Measurements from ENCODE around the gene PDCD2L. TPM values are rescaled to one million over a fixed set of nuclear protein-coding genes. Genes with fewer than 3 reads are reported as not detected.
"Not testable (repeated sequence)": the region's sequence is repeated elsewhere in the genome, so short reads cannot be mapped to it uniquely, and the experiment has no call there.

Gene PDCD2L
- total and polyA plus RNA-seq, 3 donors from 2014 or later: 29.0 to 35.1 (median 33.8) TPM

DNA sequence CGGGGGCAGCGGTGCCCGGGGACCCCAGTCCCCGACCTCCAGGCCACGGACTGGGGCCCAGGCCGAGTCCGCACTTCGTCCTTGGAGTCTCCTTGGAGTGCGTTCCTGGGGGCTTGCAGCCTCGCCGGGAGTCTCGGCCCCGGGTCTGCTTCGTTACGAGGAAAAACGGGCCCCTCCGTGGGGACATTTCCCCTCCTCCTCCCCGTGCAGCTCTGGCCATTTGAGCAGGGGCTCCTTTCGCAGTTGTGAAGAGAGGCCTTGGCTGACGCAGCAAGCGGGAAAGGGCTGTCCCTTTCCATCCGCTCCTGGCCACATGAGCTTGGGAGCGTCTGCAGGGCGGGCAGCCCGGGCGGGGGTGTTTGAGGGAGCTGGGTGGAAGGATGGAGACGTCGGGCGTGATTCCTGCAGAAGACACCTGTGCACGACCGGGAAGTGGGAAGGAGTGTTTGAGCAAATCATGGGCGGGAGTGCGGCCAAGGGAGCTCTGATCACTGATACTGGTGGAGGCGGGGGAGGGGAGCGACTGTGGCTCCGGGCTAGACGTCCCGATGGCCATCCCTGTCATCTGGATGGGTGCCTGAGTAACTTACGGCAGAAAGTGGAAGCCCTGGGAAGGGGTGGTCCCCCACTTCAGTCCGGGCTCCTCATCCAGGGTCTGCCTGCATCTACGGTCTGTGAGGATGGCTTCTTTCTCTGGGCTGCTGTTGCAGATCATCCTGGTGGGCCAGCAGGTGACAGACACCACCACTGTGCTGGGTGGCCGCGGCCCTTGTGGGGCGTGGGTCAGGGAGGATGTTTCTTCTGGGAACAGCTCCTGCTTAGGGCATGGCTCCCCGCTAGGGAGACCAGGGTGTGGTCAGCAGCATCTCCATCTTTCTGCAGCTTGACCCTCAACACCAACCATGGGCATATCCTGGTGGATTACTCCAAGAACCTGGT lies 38.5 kb upstream of the PDCD2L start:
- H3K27me3 ChIP-seq: no peaks in the 10 kb centered on the region
- H3K4me3 ChIP-seq: peak overlapping the region; percentile 85 to 91
- TF ChIP-seq, protein P1, sequence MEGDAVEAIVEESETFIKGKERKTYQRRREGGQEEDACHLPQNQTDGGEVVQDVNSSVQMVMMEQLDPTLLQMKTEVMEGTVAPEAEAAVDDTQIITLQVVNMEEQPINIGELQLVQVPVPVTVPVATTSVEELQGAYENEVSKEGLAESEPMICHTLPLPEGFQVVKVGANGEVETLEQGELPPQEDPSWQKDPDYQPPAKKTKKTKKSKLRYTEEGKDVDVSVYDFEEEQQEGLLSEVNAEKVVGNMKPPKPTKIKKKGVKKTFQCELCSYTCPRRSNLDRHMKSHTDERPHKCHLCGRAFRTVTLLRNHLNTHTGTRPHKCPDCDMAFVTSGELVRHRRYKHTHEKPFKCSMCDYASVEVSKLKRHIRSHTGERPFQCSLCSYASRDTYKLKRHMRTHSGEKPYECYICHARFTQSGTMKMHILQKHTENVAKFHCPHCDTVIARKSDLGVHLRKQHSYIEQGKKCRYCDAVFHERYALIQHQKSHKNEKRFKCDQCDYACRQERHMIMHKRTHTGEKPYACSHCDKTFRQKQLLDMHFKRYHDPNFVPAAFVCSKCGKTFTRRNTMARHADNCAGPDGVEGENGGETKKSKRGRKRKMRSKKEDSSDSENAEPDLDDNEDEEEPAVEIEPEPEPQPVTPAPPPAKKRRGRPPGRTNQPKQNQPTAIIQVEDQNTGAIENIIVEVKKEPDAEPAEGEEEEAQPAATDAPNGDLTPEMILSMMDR (IDR thresholded peaks at IDR 0.05): no peak
- TF ChIP-seq POLR2A (IDR thresholded peaks at IDR 0.05): no peak
- intact Hi-C loops (cut with DNase I; ENCODE audit: low total_unique reads): no loop called here
- H3K4me1 ChIP-seq: peaks cover 9% of the 10 kb centered on the region
- DNase-seq: peak; percentile 48
- no peaks in the 10 kb centered on the region for H3K36me3 ChIP-seq (ENCODE audit: low read depth, missing control alignments)
- peak overlapping the region; percentile 34 to 50 for H3K27ac ChIP-seq
- H3K9me3 ChIP-seq: no peaks in the 10 kb centered on the region
- WGBS, 2 donors: 7 to 8% methylated on average over 21 to 45 of the region's 45 CpGs

DNA sequence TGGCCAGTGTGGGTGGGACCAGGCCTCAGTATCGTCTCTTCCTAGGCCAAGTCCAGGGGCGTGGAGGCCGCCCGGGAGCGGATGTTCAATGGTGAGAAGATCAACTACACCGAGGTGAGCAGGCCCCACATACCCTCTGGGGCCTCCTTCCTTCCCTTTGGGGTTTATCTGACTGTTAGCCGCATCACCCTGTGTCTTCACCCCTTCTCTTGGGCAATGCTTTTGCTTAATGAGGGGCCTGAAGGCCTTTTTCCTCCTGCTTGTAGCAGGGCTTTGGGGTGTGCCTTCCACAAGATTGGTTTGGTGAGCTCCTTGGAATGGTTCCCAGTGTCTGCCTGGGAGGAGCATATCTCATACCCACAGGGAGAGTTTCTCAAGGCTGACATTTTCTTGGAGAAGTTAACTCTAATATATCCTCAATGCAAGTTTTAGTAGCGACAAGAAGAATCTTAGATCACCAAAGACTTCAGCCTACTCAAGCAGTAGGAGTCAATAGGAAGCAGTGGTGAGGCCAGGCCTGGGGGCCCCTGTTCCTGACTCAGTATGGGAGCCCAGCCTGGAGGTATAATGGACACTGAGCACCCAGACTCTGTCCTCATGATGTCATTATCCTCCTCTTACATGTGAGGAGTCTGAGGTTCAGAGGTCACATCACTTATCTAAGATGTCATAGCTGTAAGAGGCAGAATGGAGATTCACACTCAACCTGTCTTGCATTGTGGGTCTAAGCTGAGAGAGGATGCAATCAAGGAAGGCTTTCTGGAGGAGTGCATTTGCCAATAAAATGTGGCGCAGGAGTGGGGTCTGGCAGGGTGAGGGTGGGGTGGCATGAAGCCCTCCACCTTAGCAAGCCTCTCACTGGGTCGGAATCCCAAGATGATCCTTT lies 37.2 kb upstream of the PDCD2L start:
- Histone ChIP-seq H3K27ac (no peak overlapping the region), H3K27me3 (no peaks in the 10 kb centered on the region), H3K36me3 (ENCODE audit: low read depth, missing control alignments) (no peaks in the 10 kb centered on the region), H3K4me3 (peak overlapping the region in 1 of 2 donors; percentile 85), H3K4me1 (peaks cover 9% of the 10 kb centered on the region), H3K9me3 (no peaks in the 10 kb centered on the region)
- 78 to 88% methylated on average over 7 to 10 of the region's 10 CpGs for WGBS, 2 donors
- no peak for TF ChIP-seq POLR2A (IDR thresholded peaks at IDR 0.05)
- TF ChIP-seq, protein P1 (IDR thresholded peaks at IDR 0.05): no peak
- intact Hi-C loops (cut with DNase I; ENCODE audit: low total_unique reads): no loop called here
- peak; percentile 47 for DNase-seq

DNA sequence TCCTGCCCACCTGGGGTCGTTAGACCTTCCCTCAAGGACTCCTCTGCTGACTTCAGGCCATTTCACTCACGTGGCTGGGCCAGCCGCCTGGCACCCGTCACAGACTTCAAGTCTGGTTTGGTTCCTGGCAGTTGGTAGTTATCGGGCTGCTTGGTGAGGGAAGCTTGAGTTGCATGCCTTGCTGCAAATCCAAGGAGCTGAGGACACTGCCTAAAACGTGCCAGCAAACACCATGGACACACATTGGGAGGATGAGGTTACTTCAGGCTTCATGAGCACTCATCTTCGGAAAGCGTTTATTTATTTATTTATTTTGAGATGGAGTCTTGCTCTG lies 36.6 kb upstream of the PDCD2L start:
- no peak for DNase-seq
- Histone ChIP-seq H3K36me3 (ENCODE audit: low read depth, missing control alignments) (no peaks in the 10 kb centered on the region), H3K9me3 (no peaks in the 10 kb centered on the region), H3K4me1 (peaks cover 9% of the 10 kb centered on the region), H3K27me3 (no peaks in the 10 kb centered on the region), H3K4me3 (no peak overlapping the region), H3K27ac (no peak overlapping the region)
- intact Hi-C loops (cut with DNase I; ENCODE audit: low total_unique reads): no loop called here
- TF ChIP-seq POLR2A (IDR thresholded peaks at IDR 0.05): no peak
- WGBS, 2 donors: 85 to 94% methylated on average over 5 to 8 of the region's 8 CpGs

DNA sequence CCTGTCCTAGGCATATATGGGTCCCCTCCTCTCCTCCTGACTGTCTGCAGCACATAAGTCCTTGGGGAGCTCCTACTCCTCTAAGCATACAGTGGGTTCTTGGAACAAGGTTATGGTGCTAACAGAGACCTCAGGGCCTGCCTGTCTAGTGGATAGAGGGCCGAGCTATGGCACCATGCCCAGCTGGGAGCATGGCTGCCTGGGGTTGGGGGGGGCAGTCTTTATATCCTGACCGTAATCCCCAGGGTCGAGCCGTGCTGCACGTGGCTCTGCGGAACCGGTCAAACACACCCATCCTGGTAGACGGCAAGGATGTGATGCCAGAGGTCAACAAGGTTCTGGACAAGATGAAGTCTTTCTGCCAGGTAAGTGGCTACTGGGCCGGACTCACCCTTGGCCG lies 35.9 kb upstream of the PDCD2L start:
- 77 to 78% methylated on average over 10 of the region's 10 CpGs for WGBS, 2 donors
- Histone ChIP-seq H3K9me3 (no peaks in the 10 kb centered on the region), H3K4me1 (peaks cover 9% of the 10 kb centered on the region), H3K4me3 (no peak overlapping the region), H3K36me3 (ENCODE audit: low read depth, missing control alignments) (no peaks in the 10 kb centered on the region), H3K27me3 (no peaks in the 10 kb centered on the region), H3K27ac (no peak overlapping the region)
- intact Hi-C loops (cut with DNase I; ENCODE audit: low total_unique reads): no loop called here
- no peak for TF ChIP-seq POLR2A (IDR thresholded peaks at IDR 0.05)
- TF ChIP-seq, protein P1 (IDR thresholded peaks at IDR 0.05): no peak
- DNase-seq: no peak

DNA sequence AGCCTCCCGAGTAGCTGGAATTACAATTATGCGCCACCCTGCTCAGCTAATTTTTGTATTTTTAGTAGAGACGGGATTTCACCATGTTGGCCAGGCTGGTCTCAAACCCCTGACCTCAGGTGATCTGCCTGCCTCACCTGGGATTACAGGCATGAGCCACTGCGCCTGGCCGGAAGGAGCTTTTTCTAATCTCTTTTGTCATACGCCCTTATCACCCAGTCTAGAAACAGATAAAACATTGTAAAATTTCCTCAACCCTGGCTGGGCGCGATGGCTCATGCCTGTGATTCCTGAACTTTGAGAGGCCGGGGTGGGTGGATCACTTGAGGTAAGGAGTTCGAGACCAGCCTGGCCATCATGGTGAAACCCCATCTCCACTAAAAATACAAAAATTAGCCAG lies 35.0 kb upstream of the PDCD2L start:
- H3K27me3 ChIP-seq; H3K36me3 ChIP-seq (ENCODE audit: low read depth, missing control alignments); H3K4me3 ChIP-seq; H3K4me1 ChIP-seq; DNase-seq; intact Hi-C loops (cut with DNase I; ENCODE audit: low total_unique reads); H3K27ac ChIP-seq; H3K9me3 ChIP-seq: not testable (repeated sequence)
- WGBS, 2 donors: 85 to 90% methylated on average over 10 of the region's 10 CpGs

Measured in testis (tissue), 3 donors.